NCI-H748 treated with DMSO at 0.1 percent for 48 hours (cell line): ENCODE results near the gene PURB.
A peak's percentile ranks its signal among the peaks of the same experiment; 100 is the strongest.
"Not testable (repeated sequence)": the region's sequence is repeated elsewhere in the genome, so short reads cannot be mapped to it uniquely, and the experiment has no call there.

ENCODE experiments used
- DNase-seq: peaks from one replicate; lab custom pipeline; 2025; lab: John Stamatoyannopoulos, UW

The PURB gene

GRCh38 chr7:44885394-44886317, at the start of gene PURB:
TSS of gene PURB (minus strand) at chr7:44885530. CDS start at chr7:44885348, 182 bp downstream.
- peak; percentile 75 for DNase-seq

GRCh38 chr7:44935016-44935415, 49.7 kb upstream of the PURB start:
- no peak for DNase-seq

GRCh38 chr7:44934510-44934909, 49.2 kb upstream of the PURB start:
- not testable (repeated sequence) for DNase-seq

- DNase-seq: no peak
Measured at GRCh38 chr7:44930921-44931320, 45.6 kb upstream of the PURB start.

GRCh38 chr7:44922351-44922694, 37.0 kb upstream of the PURB start:
- DNase-seq: no peak

GRCh38 chr7:44921607-44922350, 36.4 kb upstream of the PURB start:
- peak; percentile 46 for DNase-seq

- no peak for DNase-seq
Measured at GRCh38 chr7:44920119-44920518, 34.8 kb upstream of the PURB start.

- DNase-seq: no peak
Measured at GRCh38 chr7:44918029-44918428, 32.7 kb upstream of the PURB start.

GRCh38 chr7:44917465-44917864, 32.1 kb upstream of the PURB start:
- DNase-seq: no peak

- DNase-seq: no peak
Measured at GRCh38 chr7:44914992-44915607, 29.8 kb upstream of the PURB start.

GRCh38 chr7:44912775-44913347, 27.5 kb upstream of the PURB start:
- no peak for DNase-seq

- no peak for DNase-seq
Measured at GRCh38 chr7:44911911-44912310, 26.6 kb upstream of the PURB start.

- no peak for DNase-seq
Measured at GRCh38 chr7:44909596-44910389, 24.5 kb upstream of the PURB start.

GRCh38 chr7:44906965-44907364, 21.6 kb upstream of the PURB start:
- DNase-seq: no peak

- no peak for DNase-seq
Measured at GRCh38 chr7:44905002-44905635, 19.8 kb upstream of the PURB start.

GRCh38 chr7:44899443-44899842, 14.1 kb upstream of the PURB start:
- DNase-seq: no peak

- DNase-seq: no peak
Measured at GRCh38 chr7:44898039-44898438, 12.7 kb upstream of the PURB start.

- DNase-seq: no peak
Measured at GRCh38 chr7:44897309-44897708, 12.0 kb upstream of the PURB start.

GRCh38 chr7:44894888-44895580, 9.7 kb upstream of the PURB start:
- no peak for DNase-seq

GRCh38 chr7:44893710-44894234, 8.4 kb upstream of the PURB start:
- DNase-seq: no peak
